ENCODE results near the gene LRRC4C.

LRRC4C gene

GRCh38 chr11:40732132-40732531, 727.3 kb downstream of the LRRC4C start:
- TF ChIP-seq CTCF (IDR thresholded peaks at IDR 0.05) (no peak), ZFX (IDR thresholded peaks at IDR 0.05; ENCODE audit: borderline replicate concordance) (no peak)
- H3K27ac ChIP-seq, result no peak overlapping the region

- TF ChIP-seq CTCF (IDR thresholded peaks at IDR 0.05) (peak; percentile 41), ZFX (IDR thresholded peaks at IDR 0.05; ENCODE audit: borderline replicate concordance) (no peak)
- no peak overlapping the region for H3K27ac ChIP-seq
Measured at GRCh38 chr11:40722179-40722795, 737.2 kb downstream of the LRRC4C start.

DNA sequence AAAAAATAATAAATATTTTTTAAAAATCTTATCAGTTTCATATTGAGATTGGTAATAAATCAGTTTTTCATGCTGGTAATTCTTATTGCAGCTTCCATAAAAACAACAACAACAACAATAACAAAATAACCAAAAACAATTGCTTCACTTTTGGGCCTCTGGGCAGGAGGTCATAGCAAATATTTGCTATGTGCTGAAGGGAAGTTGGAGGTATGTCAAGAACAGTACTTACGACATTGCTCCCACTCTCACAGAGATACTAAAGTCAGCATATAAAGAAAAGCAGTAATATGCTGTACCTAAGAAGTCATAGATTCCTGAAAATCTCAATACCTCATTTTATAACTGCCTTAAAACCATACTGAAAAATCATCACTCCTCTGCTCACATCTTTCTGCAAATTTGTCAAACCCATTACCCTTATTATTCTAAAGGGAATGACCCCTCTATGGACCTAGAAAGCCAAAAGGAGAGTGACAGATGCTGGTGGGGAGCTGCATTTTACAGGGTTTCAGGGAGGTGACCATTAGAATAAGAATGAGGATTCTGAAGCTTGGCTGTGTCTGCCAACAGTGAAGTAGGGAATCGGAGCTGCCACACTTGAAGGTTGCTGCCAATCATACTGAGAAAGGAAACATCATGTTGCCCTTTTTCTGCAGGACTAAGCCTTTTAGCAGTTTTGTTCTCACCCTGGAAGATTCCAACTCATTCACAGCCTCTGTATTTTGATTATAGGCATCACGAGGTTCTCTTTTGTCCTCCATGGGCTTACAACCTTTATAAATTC, 742.9 kb downstream of the LRRC4C start:
- H3K27ac ChIP-seq, result no peak overlapping the region
- TF ChIP-seq ZFX (IDR thresholded peaks at IDR 0.05; ENCODE audit: borderline replicate concordance) (no peak), CTCF (IDR thresholded peaks at IDR 0.05) (no peak)

DNA sequence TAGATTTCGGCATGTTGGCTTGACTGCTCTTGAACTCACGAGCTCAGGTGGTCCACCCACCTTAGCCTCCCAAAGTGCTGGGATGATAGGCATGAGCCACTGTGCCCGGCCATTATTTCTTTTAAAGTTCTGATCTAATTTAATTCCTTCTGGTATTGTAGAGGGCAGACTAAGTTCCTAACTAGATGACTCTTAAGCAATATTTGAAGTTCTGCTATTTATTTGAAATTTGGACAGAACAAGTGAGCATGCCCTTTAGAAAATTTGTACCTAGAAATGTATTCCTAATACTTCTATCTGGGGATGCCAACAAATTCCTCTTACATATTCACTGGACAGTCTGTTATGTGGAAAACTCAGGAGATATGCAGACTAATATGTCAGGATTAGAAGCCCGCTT, 746.4 kb downstream of the LRRC4C start:
- no peak overlapping the region for H3K27ac ChIP-seq
- TF ChIP-seq CTCF (IDR thresholded peaks at IDR 0.05) (no peak), ZFX (IDR thresholded peaks at IDR 0.05; ENCODE audit: borderline replicate concordance) (no peak)

DNA sequence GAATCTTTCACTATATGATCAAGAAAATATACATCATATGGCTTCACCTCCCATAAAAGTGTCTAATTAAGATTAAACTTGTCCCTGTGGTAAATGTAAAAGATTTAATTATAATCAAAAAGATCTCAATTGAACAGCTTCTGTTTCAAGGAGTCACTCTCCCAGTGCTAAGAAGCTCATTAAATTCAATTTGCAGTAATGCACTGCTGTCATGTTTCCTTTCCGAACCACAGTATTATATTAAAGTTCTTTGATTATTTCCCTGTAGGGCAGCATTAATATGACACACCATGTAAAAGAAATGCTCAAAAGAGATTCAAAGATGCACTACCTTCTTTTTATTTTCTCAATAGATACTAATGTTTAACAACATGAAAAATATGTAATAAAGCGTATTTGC, 758.4 kb downstream of the LRRC4C start:
- no peak for TF ChIP-seq ZFX (IDR thresholded peaks at IDR 0.05; ENCODE audit: borderline replicate concordance)
- no peak for TF ChIP-seq CTCF (IDR thresholded peaks at IDR 0.05)
- H3K27ac ChIP-seq, result no peak overlapping the region

- TF ChIP-seq ZFX (IDR thresholded peaks at IDR 0.05; ENCODE audit: borderline replicate concordance), result no peak
- TF ChIP-seq CTCF (IDR thresholded peaks at IDR 0.05), result no peak
Measured at GRCh38 chr11:40689823-40690222, 769.6 kb downstream of the LRRC4C start.

DNA sequence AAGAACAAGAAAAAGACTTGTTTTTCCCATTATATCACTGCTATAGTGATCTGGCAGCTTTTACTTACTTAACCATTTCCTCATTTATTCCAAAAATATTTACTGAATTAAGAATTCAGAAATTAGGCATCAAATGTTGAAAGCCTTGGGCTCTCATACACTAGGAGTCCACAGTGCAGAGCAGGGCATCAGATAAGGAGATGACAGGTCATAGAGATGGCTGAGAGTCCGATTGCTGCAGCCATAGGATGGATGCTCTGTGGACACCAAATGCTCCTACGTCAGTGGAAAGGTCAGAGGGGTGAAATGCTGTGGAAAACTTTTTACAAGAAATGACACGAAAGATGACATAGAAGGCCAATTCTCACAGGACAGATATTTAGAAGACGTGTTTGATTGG, 771.1 kb downstream of the LRRC4C start:
- no peak for TF ChIP-seq ZFX (IDR thresholded peaks at IDR 0.05; ENCODE audit: borderline replicate concordance)
- no peak for TF ChIP-seq CTCF (IDR thresholded peaks at IDR 0.05)
- H3K27ac ChIP-seq, result no peak overlapping the region

More at GRCh38 chr11:40689823-40690222, 769.6 kb downstream of the LRRC4C start:
- no peak overlapping the region for H3K27ac ChIP-seq

Measured in 22Rv1 (cell line).